Left renal cortex interstitium (tissue), 4 donors: ENCODE results near the gene RPN2. TPM values are rescaled to one million over a fixed set of nuclear protein-coding genes. Genes with fewer than 3 reads are reported as not detected.

ENCODE experiments used
- DNase-seq, 4 donors: peaks; one replicate each; pipeline ENCODE4 v3.0.0-alpha.2; 2013; ENCODE audit warnings: low read depth in 4 of 4, low spot score in 2 of 4, missing footprints in 1 of 4
- polyA plus RNA-seq, 4 donors: library from polyadenylated mRNA; unstranded; fragments of 120-200 nt; gene quantifications; one replicate each; pipeline ENCODE4 v1.2.1, GENCODE V29; 2013; ENCODE audit not compliant: insufficient read length in 4 of 4

Gene RPN2
- polyA plus RNA-seq, 4 donors: 272 to 316 (median 290) TPM

GRCh38 chr20:37238935-37239451, 59.9 kb downstream of the RPN2 start:
- no peak for DNase-seq

GRCh38 chr20:37240337-37241067, 61.4 kb downstream of the RPN2 start:
- DNase-seq: no peak

- no peak for DNase-seq
Observed at GRCh38 chr20:37242503-37242902, 63.4 kb downstream of the RPN2 start.

- no peak for DNase-seq
Observed at GRCh38 chr20:37243076-37243936, 64.2 kb downstream of the RPN2 start.

GRCh38 chr20:37243937-37244571, 64.9 kb downstream of the RPN2 start:
- no peak for DNase-seq

GRCh38 chr20:37244572-37244957, 65.4 kb downstream of the RPN2 start:
- DNase-seq: no peak

- no peak for DNase-seq
Observed at GRCh38 chr20:37245216-37246150, 66.4 kb downstream of the RPN2 start.

- DNase-seq: no peak
Observed at GRCh38 chr20:37246736-37247135, 67.6 kb downstream of the RPN2 start.

- no peak for DNase-seq
Observed at GRCh38 chr20:37247547-37247946, 68.4 kb downstream of the RPN2 start.

GRCh38 chr20:37249304-37249703, 70.2 kb downstream of the RPN2 start:
- DNase-seq: no peak

GRCh38 chr20:37251825-37252477, 72.8 kb downstream of the RPN2 start:
- DNase-seq: no peak

- no peak for DNase-seq
Observed at GRCh38 chr20:37253087-37253486, 74.0 kb downstream of the RPN2 start.

- DNase-seq: no peak
Observed at GRCh38 chr20:37254114-37254878, 75.2 kb downstream of the RPN2 start.

GRCh38 chr20:37256286-37256685, 77.2 kb downstream of the RPN2 start:
- no peak for DNase-seq

GRCh38 chr20:37257530-37257929, 78.4 kb downstream of the RPN2 start:
- DNase-seq: no peak

GRCh38 chr20:37257988-37258387, 78.9 kb downstream of the RPN2 start:
- no peak for DNase-seq

GRCh38 chr20:37259031-37259430, 79.9 kb downstream of the RPN2 start:
- DNase-seq: no peak

- no peak for DNase-seq
Observed at GRCh38 chr20:37259865-37260264, 80.7 kb downstream of the RPN2 start.

GRCh38 chr20:37260923-37261322, 81.8 kb downstream of the RPN2 start:
- no peak for DNase-seq
